GM18499 (cell line): ENCODE data around the gene TRNAU1AP.
"Not testable (repeated sequence)": the region's sequence is repeated elsewhere in the genome, so short reads cannot be mapped to it uniquely, and the experiment has no call there.

Experiments
- ATAC-seq: cut with Tn5 transposase; IDR thresholded peaks from one replicate; pipeline ENCODE4 v1.9.1; 2021; ENCODE audit warnings: moderate number of reproducible peaks; ENCODE audit not compliant: insufficient read depth, unreplicated experiment

Gene TRNAU1AP

DNA sequence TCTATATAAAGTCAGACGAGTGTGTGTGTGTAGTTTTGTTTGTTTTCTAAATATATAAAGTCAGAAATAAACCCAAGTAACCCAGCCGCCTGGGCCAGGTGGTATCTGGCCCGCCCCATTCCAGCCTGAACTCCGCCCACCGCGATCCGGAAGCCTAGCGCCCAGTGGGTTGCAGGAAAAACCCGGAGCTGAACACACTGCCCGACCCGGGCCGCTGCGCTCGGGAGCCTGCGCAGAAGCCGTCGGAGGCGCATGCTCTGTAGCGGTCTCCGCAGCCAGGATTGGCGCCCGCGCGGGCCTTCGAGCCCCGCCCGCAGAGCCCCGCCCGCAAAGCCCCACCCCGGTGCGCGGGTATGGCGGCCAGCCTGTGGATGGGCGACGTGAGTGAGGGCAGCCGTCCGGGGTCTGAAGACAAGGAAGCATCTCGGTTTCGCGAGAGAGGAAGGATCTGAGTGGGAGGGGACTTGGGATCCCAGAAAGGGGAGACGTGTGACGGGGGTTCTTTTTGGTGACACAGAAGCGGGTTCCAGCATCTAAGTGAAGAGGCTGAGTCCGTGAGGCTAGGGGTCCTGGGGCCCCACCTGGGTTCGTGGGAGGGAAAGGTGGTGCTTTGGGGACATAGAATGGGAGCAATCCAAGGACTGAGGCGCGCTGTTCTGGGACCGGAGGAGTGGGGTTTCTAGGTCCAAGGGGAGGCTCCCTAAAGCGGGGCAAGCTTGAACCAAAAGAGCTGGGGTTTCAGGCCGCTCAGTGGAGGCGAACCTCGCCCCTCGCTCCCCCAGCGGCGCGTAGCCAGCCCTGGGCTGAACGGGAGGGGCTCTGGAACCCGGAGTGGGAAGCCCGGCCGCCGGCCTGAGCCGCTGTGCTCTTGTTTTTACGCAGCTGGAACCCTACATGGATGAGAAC lies at the start of gene TRNAU1AP:
Gene TRNAU1AP, plus strand, starts transcription at position 328 of the 906 bp plus-strand sequence. Its CDS starts 26 bp downstream, at position 354.
- peak; percentile 80 for ATAC-seq

DNA sequence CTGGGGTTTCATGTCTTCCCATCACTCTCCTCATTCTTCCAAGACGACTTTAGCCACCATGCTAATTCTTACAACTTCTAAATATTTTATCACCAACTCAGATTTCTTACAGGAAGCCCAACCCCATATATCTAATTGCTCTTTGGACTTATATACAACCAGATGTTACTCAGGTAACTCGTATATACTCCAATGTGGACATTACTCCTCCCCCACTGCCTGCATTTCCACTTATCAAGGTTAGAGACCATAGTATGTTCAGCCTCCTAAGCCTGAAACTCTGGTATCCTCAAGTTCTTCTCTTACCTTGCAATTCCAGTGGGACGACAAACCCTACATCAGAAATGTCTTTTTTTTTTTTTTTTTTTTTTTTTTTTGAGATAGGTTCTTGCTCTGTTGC lies 49.8 kb upstream of the TRNAU1AP start:
- ATAC-seq, result no peak

DNA sequence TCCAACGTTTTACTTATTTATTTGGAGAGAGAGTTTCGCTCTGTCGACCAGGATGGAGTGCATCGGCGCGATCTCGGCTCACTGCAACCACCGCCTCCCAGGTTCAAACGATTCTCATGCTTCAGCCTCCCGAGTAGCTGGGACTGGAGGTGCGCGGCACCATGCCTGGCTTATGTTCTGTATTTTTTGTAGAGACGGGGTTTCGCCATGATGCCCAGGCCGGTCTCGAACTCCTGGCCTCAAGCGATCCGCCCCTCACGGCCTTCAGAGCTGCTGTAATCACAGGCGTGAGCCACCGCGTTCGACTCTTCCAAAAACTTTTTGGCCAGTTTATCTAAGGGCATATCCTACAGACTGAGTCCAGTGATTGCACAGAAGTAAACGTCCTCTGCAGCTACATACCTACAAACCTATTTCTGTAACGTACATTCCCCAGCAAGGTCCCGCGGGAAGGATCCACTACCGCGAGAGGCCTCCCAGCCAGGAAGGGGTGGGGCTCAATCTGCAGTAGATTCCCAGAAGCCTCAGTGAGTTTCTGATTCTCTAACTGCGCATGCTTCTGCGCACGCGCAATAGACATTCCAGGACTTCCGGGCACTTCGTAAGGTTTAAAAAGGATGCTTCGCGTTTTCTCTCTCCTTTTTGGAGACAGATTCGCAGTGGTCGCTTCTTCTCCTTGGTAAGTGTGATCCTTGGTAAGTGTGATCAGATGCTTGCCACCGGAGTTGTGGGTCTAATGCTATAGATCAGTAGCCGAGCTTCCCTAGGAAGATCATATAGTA lies 47.3 kb upstream of the TRNAU1AP start, which contains the start of gene RCC1:
Gene RCC1, plus strand, starts transcription at position 638 of the 782 bp plus-strand sequence. CDS start 23,824 bp downstream, outside the sequence.
- ATAC-seq, result peak; percentile 50

DNA sequence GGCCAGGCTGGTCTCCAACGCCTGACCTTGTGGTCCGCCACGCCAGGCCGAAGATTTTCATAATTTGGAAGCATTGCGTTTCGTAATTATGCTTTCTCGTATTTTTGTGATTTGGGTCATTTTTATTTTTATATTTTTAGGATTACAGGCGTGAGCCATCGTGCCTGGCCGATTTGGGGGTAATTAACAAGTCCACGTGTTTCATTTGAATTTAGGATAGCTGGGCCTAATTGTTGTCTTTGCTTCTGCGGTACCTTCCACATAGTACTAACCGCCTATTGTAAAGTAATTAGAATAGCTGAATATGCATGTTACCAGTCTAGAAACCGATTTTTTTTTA lies 46.0 kb upstream of the TRNAU1AP start:
- ATAC-seq, result no peak

DNA sequence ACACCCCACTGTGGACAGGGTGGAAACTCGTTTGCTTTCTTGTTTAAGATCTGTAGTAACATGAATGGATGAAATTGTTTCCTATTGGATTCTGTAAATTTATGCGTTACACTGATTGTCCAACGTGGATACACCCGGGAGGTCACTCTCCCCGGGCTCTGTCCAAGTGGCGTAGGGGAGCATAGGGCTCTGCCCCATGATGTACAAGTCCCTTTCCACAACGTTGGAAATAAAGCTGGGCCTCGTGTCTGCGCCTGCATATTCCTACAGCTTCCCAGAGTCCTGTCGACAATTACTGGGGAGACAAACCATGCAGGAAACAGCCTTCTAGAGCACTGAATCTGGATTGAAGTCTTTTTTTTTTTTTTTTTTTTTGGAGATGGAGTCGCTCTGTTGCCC lies 45.6 kb upstream of the TRNAU1AP start:
- ATAC-seq, result no peak

DNA sequence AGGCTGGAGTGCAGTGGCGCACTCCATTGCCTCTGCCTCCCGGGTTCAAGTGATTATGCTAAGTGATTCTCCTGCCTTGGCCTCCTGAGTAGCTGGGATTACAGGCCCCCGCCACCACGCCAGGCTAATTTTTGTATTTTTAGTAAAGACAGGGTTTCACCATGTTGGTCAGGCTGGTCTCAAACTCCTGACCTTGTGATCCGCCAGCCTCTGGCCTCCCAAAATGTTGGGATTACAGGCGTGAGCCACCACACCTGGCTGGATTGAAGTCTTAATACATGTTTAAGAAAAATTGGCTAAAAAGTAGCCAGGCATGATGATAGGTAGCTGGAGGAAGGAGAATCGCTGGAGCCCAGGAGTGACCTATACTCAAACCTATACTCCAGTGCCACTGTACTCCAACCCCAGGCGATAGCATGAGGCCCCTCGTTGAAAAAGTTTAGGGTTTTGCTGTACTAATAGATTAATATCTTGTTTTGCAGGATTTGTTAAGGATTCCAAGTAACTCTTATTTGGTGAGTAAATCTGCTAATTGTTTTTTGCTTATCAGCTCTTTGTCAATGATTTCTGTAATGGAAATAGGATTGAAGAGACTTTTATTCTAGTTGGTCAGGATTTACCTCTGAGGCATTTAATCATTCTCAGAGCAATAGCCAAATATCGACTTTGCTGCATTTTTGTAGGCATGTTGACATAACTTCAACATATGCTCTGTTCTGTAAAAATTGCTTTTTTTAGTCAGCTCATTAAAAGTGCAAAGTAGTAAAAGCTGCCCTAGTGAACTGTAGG lies 45.0 kb upstream of the TRNAU1AP start:
- no peak for ATAC-seq

DNA sequence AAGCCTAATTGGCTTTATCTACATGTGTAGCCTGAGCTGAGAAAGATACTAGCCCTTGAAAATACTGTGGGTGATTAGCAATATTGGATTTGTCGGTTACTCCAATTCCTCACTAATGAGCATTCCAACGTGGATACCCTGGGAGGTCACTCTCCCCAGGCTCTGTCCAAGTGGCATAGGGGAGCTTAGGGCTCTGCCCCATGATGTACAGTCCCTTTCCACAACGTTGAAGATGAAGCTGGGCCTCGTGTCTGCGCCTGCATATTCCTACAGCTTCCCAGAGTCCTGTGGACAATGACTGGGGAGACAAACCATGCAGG lies 44.5 kb upstream of the TRNAU1AP start:
- no peak for ATAC-seq

DNA sequence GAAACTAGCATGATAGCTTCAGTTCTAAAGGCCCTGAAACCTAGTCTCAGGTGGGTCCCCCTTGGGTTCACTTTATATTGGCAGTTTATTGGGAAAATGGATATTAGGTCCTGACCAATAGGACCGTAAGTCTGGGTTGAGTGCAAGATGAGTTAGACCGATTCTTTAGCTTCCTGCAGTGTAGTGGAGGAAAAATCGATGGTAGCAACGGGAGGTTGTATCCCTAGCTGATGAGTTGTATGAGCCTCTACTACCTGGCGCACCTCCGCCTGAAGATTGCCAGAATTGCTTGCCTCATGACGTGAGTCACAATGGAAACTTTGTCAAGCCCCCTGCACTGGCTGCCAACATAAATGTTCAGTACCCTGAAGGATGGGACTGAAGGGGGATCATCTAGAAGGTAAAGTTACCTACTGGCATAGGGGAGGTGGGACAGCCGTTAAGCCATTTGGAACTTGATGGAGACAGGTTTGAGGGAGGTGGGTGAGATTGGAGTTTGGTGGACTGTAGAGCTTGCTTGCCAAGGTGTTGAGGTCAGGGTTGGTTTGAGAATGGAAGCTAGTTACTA lies 43.1 kb upstream of the TRNAU1AP start:
- ATAC-seq, result no peak

DNA sequence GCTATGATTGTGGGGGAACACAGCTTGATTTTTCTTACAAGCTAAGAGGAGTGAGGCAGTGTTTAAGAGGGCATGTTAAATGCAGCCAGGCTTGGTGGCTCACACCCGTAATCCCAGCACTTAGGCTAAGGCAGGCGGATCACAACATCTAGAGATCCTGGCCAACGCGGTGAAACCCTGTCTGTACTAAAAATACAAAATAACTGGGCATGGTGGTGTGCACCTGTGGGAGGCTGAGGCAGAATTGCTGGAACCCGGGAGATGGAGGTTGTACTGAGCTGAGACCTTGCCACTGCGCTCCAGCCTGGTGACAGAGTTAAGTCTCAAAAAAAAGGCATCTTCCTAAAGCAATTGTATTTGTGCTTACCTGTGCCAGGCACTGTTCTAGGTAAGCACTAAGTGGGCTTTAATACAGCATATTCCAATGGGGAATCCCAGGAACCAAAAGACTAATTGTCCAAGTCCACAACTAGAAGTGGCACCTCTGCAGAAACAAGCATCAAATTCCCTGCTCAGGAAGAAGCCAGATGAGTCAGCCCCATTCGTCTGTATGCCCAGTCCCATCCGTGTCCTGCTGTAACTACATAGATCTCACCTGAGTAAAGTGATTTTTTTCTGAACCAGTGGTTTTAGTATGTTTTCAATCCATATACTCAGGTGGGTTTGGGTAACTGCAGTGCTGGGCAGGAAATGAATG lies 42.5 kb upstream of the TRNAU1AP start:
- ATAC-seq, result no peak

DNA sequence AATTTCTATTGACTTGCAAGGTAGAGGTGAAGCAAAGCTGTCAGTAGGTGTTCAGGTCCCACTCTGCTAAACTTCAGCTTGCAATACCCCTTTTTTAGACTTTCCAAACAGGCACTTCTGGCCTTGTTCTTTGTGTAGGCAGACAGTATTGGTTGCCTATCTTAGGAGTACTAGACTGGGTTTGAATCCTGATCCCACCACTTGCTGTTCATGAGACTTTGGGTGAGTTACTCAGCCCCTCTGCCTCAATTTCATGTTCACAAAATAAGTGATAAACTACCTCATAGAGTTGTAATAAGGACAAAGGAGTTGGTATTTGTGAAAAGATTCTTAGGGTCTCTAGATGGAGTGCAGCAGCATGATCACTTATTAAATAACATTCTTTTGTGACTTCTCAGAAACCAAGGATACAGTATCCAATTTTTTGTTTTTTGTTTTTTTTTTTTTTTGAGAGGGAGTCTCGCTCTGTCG lies 41.9 kb upstream of the TRNAU1AP start:
- ATAC-seq, result no peak

DNA sequence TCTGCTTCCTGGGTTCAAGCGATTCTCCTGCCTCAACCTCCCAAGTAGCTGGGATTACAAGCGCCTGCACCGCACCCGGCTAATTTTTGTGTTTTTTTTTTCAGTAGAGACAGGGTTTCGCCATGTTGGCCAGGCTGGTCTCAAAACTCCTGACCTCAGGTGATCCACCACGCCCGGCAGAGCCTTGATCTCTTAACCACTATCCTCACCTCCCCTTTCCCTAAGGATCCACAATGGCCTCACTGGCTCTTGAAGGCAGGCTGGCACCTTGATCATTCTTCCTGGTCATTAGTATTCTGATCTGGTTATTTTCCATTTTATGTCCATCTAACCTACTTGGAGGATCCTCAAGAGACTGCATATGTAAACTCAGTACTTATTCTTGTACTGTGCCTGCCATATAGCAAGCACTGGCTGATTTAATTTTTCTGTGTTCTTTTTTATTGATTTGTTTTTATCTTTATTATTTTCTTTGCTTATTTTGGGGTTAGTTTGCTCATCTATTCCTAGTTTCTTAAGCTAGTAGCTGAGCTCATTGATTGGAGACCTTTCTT lies 40.8 kb upstream of the TRNAU1AP start:
- ATAC-seq, result no peak

DNA sequence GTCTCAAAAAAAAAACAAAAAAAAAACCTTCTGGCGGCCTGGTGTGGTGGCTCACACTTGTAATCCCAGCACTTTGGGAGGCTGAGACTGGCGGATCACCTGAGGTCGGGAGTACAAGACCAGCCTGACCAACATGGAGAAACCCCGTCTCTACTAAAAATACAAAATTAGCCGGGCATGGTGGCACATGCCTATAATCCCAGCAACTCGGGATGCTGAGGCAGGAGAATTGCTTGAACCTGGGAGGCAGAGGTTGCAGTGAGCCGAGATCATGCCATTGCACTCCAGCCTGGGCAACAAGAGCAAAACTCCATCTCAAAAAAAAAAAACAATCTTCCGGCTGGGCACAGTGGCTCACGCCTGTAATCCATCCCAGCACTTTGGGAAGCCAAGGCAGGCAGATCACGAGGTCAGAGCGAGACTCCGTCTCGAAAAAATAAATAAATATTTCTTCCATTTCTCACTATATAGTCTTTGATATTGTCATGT lies 38.4 kb upstream of the TRNAU1AP start:
- not testable (repeated sequence) for ATAC-seq

DNA sequence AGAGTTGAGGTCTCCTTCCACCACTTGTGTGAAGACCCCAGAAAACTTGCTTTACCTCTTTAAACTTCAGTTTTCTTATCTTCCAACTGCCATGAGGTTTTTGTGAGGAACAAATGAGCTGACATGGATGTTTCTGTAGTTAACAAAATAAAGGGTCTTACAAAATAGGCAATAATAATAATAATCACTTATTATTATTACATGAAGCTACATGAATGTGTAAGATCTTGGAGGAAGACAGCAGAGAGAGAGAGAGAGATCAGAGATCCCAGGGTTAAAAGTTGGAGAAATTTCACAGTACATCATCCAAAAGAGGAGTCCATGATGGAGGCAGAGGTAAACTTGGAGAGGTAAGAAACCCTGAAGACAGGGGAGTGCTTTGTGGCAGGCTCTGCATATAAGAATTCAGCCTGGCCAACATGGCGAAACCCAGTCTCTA lies 36.3 kb upstream of the TRNAU1AP start:
- no peak for ATAC-seq

DNA sequence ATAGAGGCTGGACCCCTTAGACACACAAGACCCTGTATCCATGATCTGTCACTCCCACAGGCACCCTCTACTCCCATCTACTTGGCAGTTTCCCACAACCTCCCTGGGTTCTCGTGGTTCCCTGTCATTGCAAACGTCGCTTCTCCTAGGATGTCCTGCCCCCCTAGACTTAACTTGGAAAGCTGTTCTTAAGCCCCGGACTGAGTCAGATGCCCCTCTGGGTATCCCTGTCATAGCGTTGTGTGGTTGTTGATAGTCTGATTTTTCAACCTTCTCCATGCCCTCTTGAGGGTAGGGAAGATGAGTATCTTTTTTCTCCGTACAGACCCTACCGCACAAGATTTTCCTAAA lies 35.3 kb upstream of the TRNAU1AP start:
- no peak for ATAC-seq

DNA sequence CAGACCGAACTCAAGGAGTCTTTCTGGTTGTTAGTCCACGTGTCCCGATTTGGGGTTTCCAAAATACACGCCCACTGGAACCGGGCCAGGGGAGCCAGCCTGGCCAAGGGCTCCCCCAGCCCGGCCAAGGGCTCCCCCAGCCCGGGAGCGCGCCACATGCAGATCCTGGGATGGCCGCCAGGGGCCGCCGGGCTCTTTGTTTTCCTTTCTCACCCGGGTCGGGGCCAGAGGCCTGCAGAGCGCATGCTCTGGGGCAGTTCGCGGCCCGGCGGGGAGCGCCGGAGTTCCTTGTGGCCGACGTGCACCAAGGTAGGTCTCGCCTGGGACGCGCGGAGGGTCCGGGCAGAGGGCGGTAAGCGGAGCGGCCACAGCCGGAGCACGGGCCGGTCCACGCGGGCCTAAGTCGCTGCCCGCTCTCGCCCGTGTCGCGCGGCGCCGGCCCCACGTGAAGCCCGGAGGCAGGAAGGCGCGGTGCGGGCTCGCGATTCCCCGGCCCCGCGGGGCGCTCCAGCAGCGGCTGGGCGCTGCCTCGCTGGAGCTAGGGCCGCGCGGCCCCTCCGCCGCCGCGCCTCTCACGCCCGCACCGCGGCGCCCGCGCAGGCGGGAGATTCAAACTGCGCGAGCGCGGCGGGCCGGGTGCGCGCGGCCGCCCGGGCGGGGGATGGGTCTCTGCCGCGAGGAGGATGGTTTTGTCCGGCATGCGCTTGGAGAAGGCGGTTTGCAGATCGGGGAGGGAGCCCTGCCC lies 34.7 kb upstream of the TRNAU1AP start:
- ATAC-seq, result peak; percentile 42

DNA sequence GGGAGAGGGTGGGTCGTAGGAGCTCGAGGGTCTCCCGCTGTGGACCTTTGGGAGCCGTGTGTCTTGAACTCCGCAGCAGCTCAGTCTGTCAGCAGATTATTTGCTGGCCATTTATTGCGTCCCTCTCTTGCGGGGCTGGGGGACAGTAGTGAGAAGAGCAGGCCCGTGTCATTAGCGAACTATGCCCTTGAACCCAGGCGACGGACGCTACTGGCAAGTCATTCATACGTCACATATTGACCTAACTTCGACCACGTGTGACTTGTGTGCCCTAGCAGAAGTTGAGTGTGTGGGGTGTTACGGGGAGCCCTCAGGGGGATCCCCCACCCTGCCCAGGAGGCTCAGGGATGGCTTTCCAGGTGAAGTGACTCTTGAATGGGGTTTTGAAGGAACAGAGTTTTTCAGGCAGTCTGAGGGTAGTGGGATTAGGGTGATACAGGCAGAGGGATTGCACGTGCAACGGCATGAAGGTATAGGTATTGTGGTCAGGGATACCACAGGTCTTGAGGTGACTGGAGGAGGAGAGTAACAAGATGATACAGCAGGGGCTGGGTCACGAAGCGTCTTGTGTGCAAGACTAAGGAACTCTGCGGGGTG lies 34.0 kb upstream of the TRNAU1AP start:
- no peak for ATAC-seq

DNA sequence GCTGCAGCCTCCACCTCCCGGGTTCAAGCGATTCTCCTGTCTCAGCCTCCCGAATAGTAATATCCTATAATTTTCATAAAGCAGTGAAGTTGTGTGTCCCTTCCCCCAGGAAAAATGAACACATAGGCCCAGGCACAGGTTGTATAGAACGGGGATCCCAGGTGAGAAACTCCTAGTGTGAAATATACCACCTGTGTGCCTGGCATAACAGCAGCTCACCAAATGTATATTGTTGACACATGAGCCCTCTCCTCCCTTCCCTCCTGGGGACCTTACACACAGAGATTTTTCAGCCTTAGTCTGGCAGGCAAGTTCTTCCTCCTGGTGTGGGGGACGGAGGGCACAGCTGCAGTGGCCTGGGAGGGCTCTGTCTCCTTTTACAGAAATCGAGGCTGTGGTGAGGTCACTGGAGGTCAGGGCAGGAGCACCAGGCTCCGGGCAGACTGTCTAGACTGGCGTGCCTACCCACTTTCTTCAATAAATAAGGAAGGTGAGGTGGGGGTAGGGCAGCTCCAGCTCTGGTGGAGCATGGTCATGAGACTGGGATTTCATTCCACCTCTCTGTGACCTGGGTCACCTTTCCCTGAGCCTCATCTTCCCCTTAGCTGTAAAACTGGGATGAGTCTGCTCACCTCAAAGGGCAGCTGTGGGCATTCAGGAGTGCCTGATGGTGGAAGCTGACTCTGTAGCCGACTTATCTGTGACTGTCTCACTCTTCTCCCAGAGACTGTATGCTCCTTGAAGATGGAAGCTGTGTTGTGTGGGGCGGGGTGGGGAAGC lies 32.7 kb upstream of the TRNAU1AP start:
- no peak for ATAC-seq
